OCI-LY7 (cell line): ENCODE measurements around the gene TRIO.

Experiments used
- CTCF ChIP-seq: fragments of 200-600 bp; sonication (generic); conservative IDR thresholded peaks from 2 replicates; pipeline ENCODE4 v1.5.1; 2014; ENCODE audit warnings: mild to moderate bottlenecking, antibody characterized with exemption, low read length, moderate library complexity, mixed read lengths
- EZH2phosphoT487 ChIP-seq: fragments of 200-600 bp; sonication (generic); IDR thresholded peaks from 2 replicates; pipeline ENCODE4 v1.6.1; 2018; ENCODE audit warnings: low read depth, borderline replicate concordance, mild to moderate bottlenecking, mixed run types, antibody characterized with exemption, low read length, moderate library complexity, mixed read lengths

DNA sequence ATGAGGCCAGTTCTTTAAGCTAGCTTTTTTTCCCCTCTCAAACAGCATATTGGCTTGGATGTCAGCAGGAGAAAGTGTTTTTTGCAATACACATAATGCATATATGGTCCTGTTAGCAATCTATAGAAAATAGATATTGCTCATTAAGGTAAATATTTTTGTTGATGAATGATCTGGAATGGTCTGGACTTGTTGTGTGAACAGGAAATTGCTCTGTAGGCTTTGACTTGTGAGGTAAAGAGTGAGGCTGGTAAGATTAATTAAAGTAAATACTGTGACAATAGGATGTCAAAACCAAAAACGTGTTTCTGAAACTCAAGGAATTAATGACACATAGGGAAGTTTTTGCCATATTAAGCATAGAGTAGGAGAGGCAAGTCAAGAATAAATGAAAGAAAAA, 176.0 kb downstream of the TRIO start:
- TF ChIP-seq CTCF, result no peak
- TF ChIP-seq EZH2phosphoT487, result no peak
